ENCODE data around the gene ITIH3.

DNA sequence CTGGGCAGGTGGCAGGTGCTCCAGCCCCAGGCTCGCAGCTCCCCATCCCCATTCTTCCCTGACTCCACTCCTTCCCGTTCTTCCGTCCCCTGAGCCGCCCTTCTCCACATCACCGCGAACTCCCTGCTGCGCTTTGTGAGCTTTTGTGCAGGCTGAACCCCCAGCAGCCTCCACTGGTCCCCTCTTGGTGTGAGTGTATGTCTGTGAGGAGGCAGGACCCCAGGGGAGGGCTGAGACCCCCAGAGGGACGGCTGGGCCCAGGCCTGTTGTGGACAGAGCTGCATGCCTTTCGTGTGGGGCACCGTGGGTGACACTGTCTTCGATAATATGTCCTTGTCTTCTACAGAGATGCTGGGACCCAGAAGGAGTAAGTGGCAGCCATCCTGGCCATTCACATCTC is 7.3 kb upstream of the ITIH3 start:
- TF ChIP-seq, protein P1, sequence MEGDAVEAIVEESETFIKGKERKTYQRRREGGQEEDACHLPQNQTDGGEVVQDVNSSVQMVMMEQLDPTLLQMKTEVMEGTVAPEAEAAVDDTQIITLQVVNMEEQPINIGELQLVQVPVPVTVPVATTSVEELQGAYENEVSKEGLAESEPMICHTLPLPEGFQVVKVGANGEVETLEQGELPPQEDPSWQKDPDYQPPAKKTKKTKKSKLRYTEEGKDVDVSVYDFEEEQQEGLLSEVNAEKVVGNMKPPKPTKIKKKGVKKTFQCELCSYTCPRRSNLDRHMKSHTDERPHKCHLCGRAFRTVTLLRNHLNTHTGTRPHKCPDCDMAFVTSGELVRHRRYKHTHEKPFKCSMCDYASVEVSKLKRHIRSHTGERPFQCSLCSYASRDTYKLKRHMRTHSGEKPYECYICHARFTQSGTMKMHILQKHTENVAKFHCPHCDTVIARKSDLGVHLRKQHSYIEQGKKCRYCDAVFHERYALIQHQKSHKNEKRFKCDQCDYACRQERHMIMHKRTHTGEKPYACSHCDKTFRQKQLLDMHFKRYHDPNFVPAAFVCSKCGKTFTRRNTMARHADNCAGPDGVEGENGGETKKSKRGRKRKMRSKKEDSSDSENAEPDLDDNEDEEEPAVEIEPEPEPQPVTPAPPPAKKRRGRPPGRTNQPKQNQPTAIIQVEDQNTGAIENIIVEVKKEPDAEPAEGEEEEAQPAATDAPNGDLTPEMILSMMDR (IDR thresholded peaks at IDR 0.05), result no peak
- no peak for TF ChIP-seq POLR2A (IDR thresholded peaks at IDR 0.05)
